Nucleus accumbens (tissue), 56 donors: ENCODE measurements around the gene PRPF38B.
"Not testable (repeated sequence)": the region's sequence is repeated elsewhere in the genome, so short reads cannot be mapped to it uniquely, and the experiment has no call there.

ENCODE experiments used
- DNase-seq, 56 donors: peaks; one replicate each; lab custom pipeline; 2025; lab: John Stamatoyannopoulos, UW

PRPF38B gene

GRCh38 chr1:108671143-108671542 lies 21.0 kb upstream of the PRPF38B start:
- no peak for DNase-seq

- DNase-seq, result no peak
Observed at GRCh38 chr1:108678706-108679105, 13.4 kb upstream of the PRPF38B start.

DNA sequence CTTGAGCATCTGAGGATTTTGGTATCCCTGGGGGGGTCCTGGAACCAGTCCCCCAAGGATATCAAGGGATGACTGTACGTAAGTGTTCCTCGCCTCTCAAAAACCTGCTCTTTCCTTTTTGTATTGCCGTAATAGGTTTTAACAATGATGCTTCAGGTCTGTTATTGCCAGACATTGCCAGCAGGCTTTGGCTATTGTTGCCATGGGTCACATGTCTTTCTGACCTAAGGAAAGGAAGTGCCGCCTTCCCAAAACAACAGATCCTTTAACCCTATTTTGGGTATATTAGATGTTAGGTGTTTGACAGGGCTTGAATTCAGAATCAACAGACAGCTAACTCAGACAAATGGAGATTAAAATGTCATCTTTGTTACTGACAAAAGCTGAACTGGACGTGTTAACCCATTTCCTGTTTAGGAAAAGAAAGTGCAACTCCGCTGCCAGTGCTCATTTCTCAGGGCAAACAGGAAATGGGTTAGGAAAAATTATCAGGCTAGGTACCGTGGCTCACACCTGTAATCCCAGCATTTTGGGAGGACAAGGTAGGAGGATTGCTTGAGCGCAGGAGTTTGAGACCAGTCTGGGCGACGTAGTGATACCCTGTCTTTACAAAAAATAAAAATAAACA lies 12.4 kb upstream of the PRPF38B start:
- DNase-seq, result no peak

DNA sequence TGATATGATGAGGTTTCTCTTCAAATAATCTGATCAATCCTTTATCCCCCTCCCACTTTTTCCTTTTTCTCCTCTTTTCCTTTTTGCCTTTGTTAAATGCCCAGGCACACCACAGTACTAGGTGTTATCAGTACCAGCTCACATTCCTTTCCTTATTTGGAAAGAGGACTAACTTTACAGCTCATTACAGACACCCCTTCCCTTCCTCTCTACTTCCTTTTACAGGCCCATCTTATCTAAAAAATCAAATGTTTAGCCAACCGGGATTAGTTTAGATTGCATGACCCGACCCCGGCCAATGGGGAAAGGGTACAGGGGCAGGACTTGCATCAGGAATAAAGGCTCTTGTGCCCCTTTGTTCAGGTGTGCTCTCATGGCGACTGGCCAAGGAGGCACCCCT lies 10.4 kb upstream of the PRPF38B start:
- not testable (repeated sequence) for DNase-seq

DNA sequence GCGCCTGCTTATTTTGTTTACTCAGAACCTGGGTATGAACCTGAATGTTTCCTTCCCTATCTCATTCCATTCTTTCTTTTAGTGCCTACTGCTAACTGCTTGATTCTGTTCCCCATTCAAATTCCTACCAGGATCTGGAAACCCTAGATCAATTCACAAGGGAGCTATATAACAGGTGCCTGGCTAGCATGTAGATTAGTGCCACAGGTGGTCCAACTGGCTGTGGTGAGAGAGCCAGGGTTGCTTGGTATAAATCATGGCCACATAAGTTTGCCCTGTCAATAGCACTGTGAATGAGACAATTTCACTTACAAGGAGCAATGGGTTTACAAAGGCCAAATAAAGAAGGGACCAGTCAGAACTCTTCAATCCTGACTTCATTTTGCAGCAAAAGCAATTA lies 6.6 kb upstream of the PRPF38B start:
- DNase-seq, result no peak

GRCh38 chr1:108686614-108687313 lies 5.3 kb upstream of the PRPF38B start:
- no peak for DNase-seq

DNA sequence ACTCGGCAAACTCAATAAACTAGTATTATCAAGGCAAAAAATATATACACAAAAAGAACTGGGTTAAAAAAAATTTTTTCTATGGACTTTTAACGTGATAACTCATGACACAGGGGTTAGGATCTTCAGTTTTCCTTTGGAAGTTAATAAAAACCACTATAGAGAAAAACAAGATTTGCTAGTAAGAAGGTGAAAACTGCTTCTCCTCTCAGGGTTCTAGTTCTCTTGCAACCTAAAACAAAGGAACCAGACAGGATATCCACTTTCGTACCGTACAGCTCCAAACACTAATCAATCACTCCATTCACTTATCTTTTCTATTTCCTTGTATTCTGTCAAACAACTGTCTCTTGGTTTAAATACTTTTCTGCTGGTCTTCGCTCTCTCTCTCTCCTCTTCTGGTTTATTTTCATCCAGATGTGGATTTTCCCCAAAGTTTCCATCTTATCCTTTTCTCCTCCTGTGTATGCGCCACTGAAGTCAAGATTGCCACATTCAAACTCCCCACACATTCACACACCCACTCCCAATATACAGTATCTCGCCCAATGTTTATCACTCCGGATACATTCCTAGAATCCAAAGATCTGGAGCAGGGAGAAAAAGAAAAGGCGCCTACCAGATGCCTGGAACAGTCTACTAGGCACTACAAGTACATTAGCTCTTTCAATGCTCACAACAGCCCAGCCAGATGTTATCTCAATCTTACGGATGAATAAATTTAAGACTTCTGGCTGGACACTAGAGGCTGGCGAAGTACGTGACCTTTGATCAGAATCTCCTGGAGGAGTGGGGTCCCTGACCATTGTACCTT lies 775 bp upstream of the PRPF38B start:
- DNase-seq, result no peak

- peak in 29 of 56 donors; percentile 8 to 87 (median 59) for DNase-seq
Observed at GRCh38 chr1:108692724-108693655, 880 bp downstream of the PRPF38B start.

DNA sequence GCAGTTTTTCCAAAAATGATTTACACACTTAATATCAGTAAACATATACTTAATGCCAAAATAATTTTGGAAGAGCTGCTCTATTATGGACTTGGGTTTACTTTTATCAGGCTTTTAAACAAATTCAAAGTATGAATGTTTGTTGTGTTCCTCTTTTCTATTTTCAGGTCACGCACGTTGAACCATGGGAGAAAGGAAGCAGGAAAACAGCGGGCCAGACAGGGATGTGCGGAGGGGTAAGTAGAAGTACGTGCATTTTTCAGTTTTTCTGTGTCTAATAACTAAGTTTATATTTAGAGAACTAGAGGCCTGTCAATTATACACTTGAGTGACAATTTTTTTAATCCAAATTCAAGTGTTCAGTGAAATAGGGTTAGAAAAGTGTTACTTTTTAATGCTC lies 3.4 kb downstream of the PRPF38B start:
- DNase-seq, result no peak

GRCh38 chr1:108699375-108700332 lies 7.5 kb downstream of the PRPF38B start:
- DNase-seq, result no peak

DNA sequence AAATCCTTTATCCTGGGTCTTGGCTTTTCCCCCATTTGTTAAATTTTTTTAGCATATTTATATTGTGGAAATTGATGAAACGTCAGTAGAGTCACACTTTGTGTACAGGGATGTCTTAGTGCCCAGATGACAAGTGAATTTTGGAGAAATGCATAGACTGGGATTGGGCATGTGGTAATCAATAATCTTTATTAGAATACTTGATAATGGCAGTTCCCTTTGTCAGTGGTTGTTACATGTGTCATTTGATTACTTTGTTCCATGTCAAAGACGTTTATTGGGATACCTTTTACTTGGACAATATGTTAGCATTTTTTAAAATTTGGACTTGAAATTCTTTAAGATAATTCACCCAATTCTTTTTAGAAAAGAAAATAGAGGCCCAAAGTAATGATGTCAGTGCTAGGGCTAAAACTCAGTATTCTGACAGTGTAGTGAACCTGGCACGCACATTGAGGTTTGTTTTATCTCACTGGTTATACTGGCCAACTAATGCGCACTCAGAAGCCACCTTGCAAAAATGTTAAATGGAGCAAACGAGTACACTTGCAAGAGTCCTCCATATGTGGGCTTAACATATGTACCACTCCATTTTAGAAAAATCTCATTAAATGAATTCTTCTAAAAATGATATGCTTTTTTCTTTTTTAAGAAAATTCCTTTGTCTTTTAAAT lies 9.2 kb downstream of the PRPF38B start:
- DNase-seq, result no peak

DNA sequence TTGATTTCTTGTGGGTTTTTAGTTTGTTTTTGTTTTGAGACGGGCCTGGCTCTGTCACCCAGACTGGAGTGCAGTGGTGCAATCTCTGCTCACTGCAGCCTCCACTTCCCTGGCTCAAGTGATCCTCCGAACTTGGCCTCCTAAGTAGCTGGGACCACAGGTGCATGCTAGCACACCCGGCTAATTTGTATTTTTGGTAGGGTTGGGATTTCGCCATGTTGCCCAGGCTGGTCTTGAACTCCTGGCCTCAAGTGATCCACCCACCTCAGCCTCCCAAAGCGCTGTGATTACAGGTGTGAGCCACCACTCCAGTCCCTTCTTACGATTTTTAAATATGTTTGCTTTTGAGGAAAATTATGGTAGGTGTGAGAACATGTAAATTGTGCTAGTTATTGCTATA lies 10.0 kb downstream of the PRPF38B start:
- DNase-seq, result not testable (repeated sequence)

DNA sequence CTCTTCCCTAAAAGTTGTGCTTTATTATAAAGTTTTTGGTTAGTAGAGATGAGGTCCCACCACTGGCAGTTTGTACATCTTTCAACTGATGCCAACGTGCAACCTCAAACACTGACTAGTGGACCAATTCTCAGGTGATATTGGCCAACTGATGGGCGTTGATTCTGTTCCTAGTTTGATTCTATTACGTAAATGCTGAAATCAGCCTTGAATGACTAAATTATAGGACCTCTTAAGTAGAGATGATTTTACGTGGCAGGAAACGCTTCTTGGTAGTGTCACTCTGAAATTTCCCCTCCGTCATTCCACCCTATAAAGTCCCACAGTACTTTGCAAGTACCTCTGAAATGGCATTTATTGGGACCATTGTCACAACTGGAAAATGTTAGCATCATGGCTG lies 11.8 kb downstream of the PRPF38B start:
- no peak for DNase-seq

DNA sequence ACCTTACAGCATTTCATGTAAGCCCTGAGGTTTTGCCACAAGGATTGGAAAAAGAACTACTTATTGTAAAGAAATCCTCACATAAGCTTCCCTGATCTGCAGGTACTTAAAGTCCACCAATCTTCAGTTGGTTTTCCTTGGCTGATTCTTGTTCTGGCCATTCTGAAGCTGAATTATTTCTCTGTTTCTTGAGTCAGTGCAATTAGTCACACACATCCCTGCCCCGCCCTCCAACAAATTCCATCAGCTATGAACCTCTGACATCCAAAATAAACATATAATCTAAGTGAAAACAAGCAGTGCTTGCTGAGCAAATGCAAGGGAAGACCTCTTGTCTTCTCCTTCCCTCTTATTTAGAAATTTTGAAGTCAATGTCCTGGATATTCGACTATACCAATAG lies 12.4 kb downstream of the PRPF38B start:
- DNase-seq, result no peak

DNA sequence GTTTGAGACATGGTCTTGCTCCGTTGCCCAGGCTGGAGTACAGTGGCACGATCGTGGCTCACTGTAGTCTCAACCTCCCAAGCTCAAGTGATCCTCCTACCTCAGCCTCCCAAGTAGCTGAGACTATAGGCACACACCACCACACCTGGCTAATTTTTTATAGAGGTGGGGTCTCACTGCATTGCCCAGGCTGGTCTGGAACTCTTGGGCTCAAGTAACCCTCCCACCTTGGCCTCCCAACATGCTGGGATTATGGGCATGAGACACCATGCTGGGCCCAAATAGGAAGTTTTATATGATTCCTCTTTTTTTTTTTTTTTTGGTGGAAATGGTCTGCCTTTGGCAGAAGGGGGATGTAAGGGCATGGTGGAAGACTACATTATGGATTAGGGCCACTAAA lies 14.5 kb downstream of the PRPF38B start:
- DNase-seq, result no peak

- no peak for DNase-seq
Observed at GRCh38 chr1:108708691-108709660, 16.9 kb downstream of the PRPF38B start.

DNA sequence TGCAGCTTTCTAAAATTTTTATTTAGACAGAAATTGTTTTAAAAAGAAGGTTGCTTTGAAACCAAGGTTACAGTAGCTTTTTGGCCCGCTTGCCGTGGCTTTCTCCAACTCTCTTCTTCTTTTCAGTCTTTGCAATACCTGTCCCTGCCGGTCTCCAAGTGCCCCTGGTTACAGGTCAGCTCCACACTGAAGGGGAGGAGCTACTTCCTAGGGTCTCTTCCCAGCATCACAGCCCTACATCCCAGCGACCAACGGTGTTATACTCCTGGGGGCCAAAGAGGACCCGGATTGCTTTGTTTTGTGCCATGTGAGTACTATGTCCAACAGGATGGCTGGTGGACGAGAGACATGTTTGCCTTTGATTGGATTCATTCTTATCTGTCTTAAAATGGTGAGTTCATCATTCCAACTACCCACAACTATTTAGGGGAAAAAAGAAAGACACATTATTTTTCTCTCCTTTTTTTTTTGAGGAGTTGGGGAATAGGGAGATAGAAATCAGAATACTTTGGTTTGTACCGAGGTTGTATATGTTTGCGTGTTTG lies 20.6 kb downstream of the PRPF38B start, which contains the start of gene FNDC7:
TSS of gene FNDC7 (plus strand) at position 303 of the 545 bp plus-strand sequence. CDS start at position 329, 26 bp downstream.
- no peak for DNase-seq
